BLaER1 treated with 17β-estradiol and CSF1 and Interleukin-3, amounts not matched to agents 10 nM and 100 nM (cell line): ENCODE measurements around the gene PLCB1.

ENCODE experiments used
- H3K27ac ChIP-seq, 11 experiments: shearing (Covaris generic); formaldehyde crosslinking; 2 replicates each; pipeline ENCODE4 v1.8.1; 2022
- H3K27me3 ChIP-seq, 11 experiments: shearing (Covaris generic); formaldehyde crosslinking; 2 replicates each; pipeline ENCODE4 v1.8.1; 2022
- H3K36me3 ChIP-seq, 11 experiments: shearing (Covaris generic); formaldehyde crosslinking; 2 replicates each; pipeline ENCODE4 v1.8.1; 2022
- H3K4me1 ChIP-seq, 10 experiments: shearing (Covaris generic); formaldehyde crosslinking; 2 replicates each; pipeline ENCODE4 v1.8.1; 2022
- H3K4me2 ChIP-seq, 11 experiments: shearing (Covaris generic); formaldehyde crosslinking; 2 replicates each; pipeline ENCODE4 v1.8.1; 2022
- H3K4me3 ChIP-seq, 10 experiments: shearing (Covaris generic); formaldehyde crosslinking; 2 replicates each; pipeline ENCODE4 v1.8.1; 2022
- H3K9ac ChIP-seq, 11 experiments: shearing (Covaris generic); formaldehyde crosslinking; 2 replicates each; pipeline ENCODE4 v1.8.1; 2022
- H3K9me3 ChIP-seq, 11 experiments: shearing (Covaris generic); formaldehyde crosslinking; replicated peaks in 1 of 11; 2 replicates each; pipeline ENCODE4 v1.8.1; 2022
- H4K20me1 ChIP-seq, 11 experiments: shearing (Covaris generic); formaldehyde crosslinking; 2 replicates each; pipeline ENCODE4 v1.8.1; 2022
- Cebpa-rat ChIP-seq, 11 experiments: shearing (Covaris generic); IDR thresholded peaks; 2 replicates each; pipeline ENCODE4 v1.8.1; 2022

The PLCB1 gene

DNA sequence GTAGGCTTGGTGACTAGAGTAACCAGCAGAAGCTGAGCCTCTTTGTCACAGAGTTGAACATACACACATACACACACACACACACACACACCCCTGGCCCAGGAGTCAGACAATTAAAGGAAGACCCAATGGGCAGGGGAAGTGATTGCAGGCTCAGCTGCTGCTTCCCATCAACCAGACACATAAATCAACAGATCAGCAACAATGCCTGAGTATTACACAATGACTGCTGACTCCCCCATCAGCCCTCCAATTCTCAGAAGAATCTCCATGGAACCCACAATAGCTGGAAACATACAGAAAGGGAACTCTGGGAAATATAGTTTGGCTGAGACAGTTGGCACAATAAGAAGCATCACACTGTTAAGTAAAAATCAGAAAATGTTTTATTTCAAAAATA, 666.4 kb downstream of the PLCB1 start:
- Histone ChIP-seq H3K4me1 (peaks cover 0 to 16% (median 0%) of the 10 kb centered on the region in 10 experiments; a peak in 5 of 20 replicates), H3K4me2 (peak overlapping the region in 2 of 11 experiments; percentile 48 to 49; a peak in 3 of 22 replicates), H3K36me3 (no peaks in the 10 kb centered on the region; a peak in 1 of 22 replicates), H4K20me1 (no peaks in the 10 kb centered on the region), H3K9me3 (0 out of 22 replicates have a peak, but pooled peaks cover 0 to 4% (median 0%) of the 10 kb centered on the region in 11 experiments), H3K27ac (no peak overlapping the region; a peak in 1 of 22 replicates), H3K27me3 (no peaks in the 10 kb centered on the region), H3K9ac (no peak overlapping the region), H3K4me3 (no peak overlapping the region)
- TF ChIP-seq Cebpa-rat (IDR thresholded peaks at IDR 0.05): no peak; a peak in 1 of 22 replicates

DNA sequence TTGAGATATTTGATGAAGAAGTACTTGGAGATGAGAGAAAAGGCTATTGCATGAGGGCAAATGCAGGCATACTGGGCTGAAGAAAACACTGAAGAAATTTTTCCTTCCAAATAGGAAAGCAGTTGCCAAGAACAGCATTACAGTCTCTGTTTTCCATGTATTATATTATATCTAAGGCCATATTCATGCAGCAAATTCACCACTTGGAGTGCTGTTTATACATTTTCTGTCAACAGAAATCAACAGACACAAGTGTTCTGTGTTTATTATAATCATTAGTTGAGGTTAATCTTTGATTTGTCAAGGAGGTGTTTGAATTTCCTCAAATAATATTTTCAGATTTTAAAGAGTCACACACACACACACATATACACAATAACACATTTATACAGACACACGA, 668.0 kb downstream of the PLCB1 start:
- Histone ChIP-seq H3K4me3 (no peak overlapping the region), H3K36me3 (no peaks in the 10 kb centered on the region; a peak in 1 of 22 replicates), H3K4me2 (no peak overlapping the region)

DNA sequence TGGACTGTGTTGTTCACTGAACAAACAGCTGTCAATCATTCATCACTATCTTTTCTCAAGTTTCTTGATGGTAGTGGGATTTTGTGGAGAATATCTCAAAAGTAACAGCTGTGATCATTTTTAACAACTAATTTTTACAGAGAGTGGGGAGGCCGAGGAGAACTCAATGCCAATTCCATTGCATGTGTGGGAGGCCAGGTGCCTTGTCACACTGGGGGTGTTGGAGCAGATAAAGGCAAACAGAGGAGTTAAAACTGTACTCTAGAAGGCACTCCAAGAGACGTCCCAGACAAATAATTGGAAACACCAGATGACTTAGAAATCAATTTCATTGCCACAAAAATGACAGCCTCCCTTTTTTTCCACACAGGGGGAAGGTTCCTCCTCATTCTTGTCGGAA, 669.6 kb downstream of the PLCB1 start:
- Histone ChIP-seq H3K27me3 (no peaks in the 10 kb centered on the region), H3K9ac (no peak overlapping the region), H3K9me3 (0 out of 22 replicates have a peak, but pooled peaks cover 0 to 4% (median 0%) of the 10 kb centered on the region in 11 experiments), H3K36me3 (no peaks in the 10 kb centered on the region; a peak in 1 of 22 replicates), H3K4me1 (peaks cover 0 to 16% (median 0%) of the 10 kb centered on the region in 10 experiments; a peak in 5 of 20 replicates), H4K20me1 (no peaks in the 10 kb centered on the region), H3K4me3 (no peak overlapping the region), H3K4me2 (no peak overlapping the region), H3K27ac (no peak overlapping the region)
- TF ChIP-seq Cebpa-rat (IDR thresholded peaks at IDR 0.05): no peak

More for the DNA sequence above, 668.0 kb downstream of the PLCB1 start:
- Histone ChIP-seq H3K9me3 (0 out of 22 replicates have a peak, but pooled peaks cover 0 to 4% (median 0%) of the 10 kb centered on the region in 11 experiments), H3K9ac (no peak overlapping the region), H4K20me1 (no peaks in the 10 kb centered on the region), H3K27ac (no peak overlapping the region), H3K4me1 (peaks cover 0 to 16% (median 0%) of the 10 kb centered on the region in 10 experiments; a peak in 5 of 20 replicates), H3K27me3 (no peaks in the 10 kb centered on the region)
- no peak for TF ChIP-seq Cebpa-rat (IDR thresholded peaks at IDR 0.05)

DNA sequence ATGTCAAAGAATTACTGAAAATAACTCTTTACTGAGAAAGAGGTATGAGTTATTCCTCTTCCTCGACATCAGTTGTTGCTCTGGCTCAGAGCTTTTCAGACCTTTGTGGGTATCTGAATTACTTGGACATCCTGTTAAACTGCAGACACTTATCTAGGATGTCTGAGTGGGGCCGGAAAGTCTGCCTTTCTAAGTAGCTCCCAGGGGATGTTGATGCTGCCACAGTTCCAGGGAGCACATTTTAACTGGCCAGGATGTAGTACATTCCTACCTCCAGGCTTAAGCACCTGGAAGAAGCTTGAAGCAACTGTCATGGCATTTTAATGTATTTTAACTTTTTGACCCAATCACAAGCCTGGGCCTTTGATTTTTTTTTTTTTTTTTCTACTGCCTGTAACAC, 671.0 kb downstream of the PLCB1 start:
- Histone ChIP-seq H3K9ac (no peak overlapping the region), H3K4me2 (no peak overlapping the region), H3K27ac (no peak overlapping the region), H4K20me1 (no peaks in the 10 kb centered on the region), H3K27me3 (no peaks in the 10 kb centered on the region), H3K4me3 (no peak overlapping the region), H3K36me3 (no peaks in the 10 kb centered on the region; a peak in 1 of 22 replicates), H3K9me3 (no peaks in the 10 kb centered on the region), H3K4me1 (peaks cover 0 to 12% (median 0%) of the 10 kb centered on the region in 10 experiments; a peak in 5 of 20 replicates)
- no peak for TF ChIP-seq Cebpa-rat (IDR thresholded peaks at IDR 0.05)

DNA sequence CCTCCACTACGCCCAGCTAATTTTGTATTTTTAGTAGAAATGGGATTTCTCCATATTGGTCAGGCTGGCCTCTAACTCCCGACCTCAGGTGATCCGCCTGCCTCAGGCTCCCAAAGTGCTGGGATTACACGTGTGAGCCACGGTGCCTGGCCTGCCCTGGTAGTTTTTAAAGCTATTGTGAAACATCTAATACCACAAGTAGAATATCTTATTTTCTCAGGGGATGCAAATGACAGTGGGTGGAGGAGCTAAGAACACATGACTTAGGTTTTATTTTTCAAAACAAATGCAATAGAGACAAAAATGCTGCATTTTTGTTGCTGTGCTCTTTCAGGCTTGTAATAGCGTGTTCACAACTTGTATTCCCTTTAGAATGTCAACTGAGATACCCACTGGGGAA, 671.9 kb downstream of the PLCB1 start:
- no peak for TF ChIP-seq Cebpa-rat (IDR thresholded peaks at IDR 0.05)
- no peak overlapping the region for H3K4me3 ChIP-seq
- H4K20me1 ChIP-seq: no peaks in the 10 kb centered on the region
- H3K4me1 ChIP-seq: peaks cover 0 to 3% (median 0%) of the 10 kb centered on the region in 10 experiments; a peak in 5 of 20 replicates
- H3K27ac ChIP-seq: no peak overlapping the region
- H3K27me3 ChIP-seq: no peaks in the 10 kb centered on the region
- H3K9me3 ChIP-seq: no peaks in the 10 kb centered on the region
- H3K4me2 ChIP-seq: no peak overlapping the region
- no peaks in the 10 kb centered on the region; a peak in 1 of 22 replicates for H3K36me3 ChIP-seq
- H3K9ac ChIP-seq: no peak overlapping the region

DNA sequence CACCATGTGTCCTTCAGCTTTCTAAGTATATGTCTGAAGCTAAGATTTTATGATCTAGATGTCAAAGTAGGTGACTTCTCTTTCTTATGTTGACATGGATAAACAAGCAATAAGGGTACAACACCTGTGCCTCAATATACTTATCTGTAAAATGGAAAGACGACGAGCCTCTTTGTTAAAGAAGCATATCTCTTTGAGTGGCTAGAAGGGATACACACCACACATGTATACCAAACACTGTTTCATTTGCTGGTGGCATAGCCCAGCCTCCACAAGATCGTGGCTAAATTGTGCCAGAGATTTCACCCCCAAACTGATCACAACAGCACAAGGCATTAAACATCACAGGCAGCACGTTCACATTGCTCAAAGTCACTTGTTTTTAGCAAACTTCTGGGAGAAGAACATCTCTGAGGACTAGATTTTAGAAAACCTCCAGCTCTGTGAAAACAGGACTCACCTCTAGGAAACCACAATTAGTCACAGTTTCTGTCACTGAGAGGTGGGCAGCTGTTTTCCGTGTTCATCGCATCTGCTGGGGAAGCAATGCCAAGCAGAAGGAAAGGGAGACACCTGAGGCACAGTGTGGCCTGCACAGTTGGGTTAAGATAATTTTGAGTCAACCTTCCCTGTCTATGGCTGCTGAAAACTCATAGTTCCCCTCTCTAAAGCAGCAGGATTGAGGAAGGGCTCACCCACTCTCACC, 673.8 kb downstream of the PLCB1 start:
- Histone ChIP-seq H3K36me3 (no peaks in the 10 kb centered on the region; a peak in 1 of 22 replicates), H3K4me3 (no peak overlapping the region), H3K9me3 (no peaks in the 10 kb centered on the region), H3K4me1 (no peaks in the 10 kb centered on the region), H3K4me2 (no peak overlapping the region), H3K27ac (no peak overlapping the region), H4K20me1 (no peaks in the 10 kb centered on the region), H3K27me3 (no peaks in the 10 kb centered on the region), H3K9ac (no peak overlapping the region)
- no peak for TF ChIP-seq Cebpa-rat (IDR thresholded peaks at IDR 0.05)

DNA sequence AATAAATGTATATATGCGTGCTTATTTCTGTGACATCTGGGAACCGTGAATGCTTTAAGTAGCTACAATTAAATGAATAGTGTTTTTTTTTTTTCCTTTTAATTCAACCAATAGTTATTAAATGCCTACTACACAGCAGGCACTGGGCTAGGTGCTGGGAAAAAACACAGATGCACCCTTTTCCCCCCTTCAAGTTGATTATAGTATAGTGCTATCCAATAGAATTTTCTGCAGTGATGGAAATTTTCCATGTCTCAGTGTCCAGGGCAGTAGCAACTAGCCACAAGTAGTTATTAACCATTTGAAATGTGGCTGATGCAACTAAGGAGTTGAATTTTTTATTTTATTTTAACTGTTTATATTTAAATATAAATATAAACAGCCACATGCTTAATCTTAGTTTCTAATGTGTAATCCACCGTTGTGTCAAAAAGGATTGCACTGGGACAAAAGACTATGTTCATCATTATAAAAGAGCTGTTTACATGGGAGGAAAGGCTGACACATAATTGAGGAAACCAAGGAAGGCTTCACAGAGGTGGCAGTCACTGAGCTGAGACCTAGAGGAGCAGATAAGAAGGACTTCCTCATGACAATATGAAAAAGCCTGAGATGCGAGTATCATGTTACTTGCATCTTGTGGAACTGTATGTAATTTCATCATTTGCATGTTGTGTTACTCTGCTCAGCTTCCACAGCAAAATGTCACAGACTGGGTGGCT, 675.6 kb downstream of the PLCB1 start:
- H3K9me3 ChIP-seq: no peaks in the 10 kb centered on the region
- no peak overlapping the region for H3K4me2 ChIP-seq
- H4K20me1 ChIP-seq: no peaks in the 10 kb centered on the region
- H3K36me3 ChIP-seq: no peaks in the 10 kb centered on the region
- H3K9ac ChIP-seq: no peak overlapping the region
- peaks cover 0 to 5% (median 1%) of the 10 kb centered on the region in 10 experiments; a peak in 6 of 20 replicates for H3K4me1 ChIP-seq
- no peaks in the 10 kb centered on the region for H3K27me3 ChIP-seq
- no peak overlapping the region for H3K4me3 ChIP-seq
- no peak for TF ChIP-seq Cebpa-rat (IDR thresholded peaks at IDR 0.05)
- no peak overlapping the region for H3K27ac ChIP-seq

DNA sequence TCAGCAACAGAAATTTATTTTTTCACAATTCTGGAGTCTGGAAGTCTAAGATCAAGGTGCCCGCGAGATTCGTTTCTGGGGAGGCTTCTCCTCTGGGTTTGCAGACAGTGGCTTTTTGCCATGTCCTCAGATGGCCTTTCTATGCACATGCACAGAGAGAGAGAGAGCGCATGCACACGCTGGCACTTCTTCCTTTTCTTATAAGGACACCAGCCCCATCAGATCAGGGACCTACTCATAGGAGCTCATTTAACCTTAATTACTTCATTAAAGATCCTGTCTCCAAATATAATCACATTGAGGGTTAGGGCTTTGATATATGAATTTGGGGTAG, 676.1 kb downstream of the PLCB1 start:
- no peaks in the 10 kb centered on the region for H3K36me3 ChIP-seq
- TF ChIP-seq Cebpa-rat (IDR thresholded peaks at IDR 0.05): no peak
- no peak overlapping the region for H3K9ac ChIP-seq
- no peak overlapping the region for H3K4me2 ChIP-seq
- no peak overlapping the region for H3K27ac ChIP-seq
- no peaks in the 10 kb centered on the region for H3K27me3 ChIP-seq
- no peaks in the 10 kb centered on the region for H3K9me3 ChIP-seq
- H3K4me1 ChIP-seq: peaks cover 0 to 8% (median 3%) of the 10 kb centered on the region in 10 experiments; a peak in 6 of 20 replicates
- H4K20me1 ChIP-seq: no peaks in the 10 kb centered on the region
- H3K4me3 ChIP-seq: no peak overlapping the region

DNA sequence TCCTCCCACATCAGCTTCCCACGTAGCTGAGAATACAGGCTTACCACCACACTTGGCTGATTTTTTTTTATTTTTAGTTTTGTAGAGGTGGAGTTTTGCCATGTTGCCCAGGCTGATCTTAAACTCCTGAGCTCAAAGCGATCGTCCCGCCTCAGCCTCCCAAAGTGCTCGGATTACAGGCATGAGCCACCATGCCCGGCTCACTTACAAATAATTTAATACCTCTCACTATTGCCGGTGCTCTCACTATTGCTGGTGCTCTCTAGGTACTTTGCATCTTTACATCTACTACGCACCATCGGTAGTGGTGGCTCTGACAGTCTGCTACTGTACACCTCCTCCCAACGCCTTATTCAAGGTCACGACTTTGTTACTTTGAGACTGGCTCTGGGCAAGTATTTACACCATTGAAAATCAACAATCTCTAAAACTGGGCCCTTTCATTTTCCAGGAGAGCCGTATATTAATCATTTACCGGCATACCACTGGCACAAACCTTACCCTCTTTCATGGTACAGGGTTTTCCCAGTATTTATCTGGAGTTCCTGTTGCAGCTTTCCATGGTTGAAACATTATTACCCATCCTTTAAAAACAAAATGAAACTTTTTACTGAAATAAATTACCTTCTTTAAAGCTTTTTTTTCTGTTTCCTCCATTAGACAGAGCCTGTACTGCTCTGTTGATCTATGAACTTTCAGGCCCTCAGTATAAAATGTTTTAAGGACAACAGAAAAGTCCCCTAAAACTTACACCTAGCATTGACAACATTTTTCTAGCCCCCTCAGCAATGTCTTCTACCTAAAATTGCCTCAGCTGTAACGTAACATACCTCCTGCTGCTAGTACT, 677.3 kb downstream of the PLCB1 start:
- Histone ChIP-seq H3K27ac (no peak overlapping the region), H3K4me3 (no peak overlapping the region), H3K27me3 (no peaks in the 10 kb centered on the region), H3K4me2 (no peak overlapping the region), H3K36me3 (no peaks in the 10 kb centered on the region), H3K9ac (no peak overlapping the region), H3K9me3 (no peaks in the 10 kb centered on the region), H3K4me1 (peaks cover 0 to 8% (median 3%) of the 10 kb centered on the region in 10 experiments; a peak in 6 of 20 replicates), H4K20me1 (no peaks in the 10 kb centered on the region)
- TF ChIP-seq Cebpa-rat (IDR thresholded peaks at IDR 0.05): no peak
